Germinal center (tissue), 1 donor: ENCODE results near the gene M6PR.
A peak's percentile ranks its signal among the peaks of the same experiment; 100 is the strongest.
"Not testable (repeated sequence)": the region's sequence is repeated elsewhere in the genome, so short reads cannot be mapped to it uniquely, and the experiment has no call there.

Experiments
- DNase-seq: peaks from one replicate; pipeline ENCODE4 v3.0.0; 2012; ENCODE audit warnings: mixed read lengths, low spot score

The M6PR gene

GRCh38 chr12:8950702-8951478 lies 1.4 kb upstream of the M6PR start:
- no peak for DNase-seq

DNA sequence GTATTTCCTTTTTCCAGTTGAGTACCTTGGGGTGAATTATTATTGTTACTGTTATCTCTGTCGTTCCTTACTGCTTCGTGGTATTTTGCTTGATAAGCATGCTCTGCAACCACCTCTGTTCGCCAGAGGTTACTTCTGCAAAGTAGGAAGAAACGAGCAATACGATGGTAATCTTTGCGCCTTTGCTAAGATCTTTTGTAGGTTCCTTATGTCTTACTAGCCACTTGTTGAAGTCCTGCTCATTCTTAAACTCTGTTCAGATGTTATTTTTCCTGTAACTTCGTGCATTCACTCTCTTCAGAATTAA lies 729 bp upstream of the M6PR start:
- DNase-seq = no peak

DNA sequence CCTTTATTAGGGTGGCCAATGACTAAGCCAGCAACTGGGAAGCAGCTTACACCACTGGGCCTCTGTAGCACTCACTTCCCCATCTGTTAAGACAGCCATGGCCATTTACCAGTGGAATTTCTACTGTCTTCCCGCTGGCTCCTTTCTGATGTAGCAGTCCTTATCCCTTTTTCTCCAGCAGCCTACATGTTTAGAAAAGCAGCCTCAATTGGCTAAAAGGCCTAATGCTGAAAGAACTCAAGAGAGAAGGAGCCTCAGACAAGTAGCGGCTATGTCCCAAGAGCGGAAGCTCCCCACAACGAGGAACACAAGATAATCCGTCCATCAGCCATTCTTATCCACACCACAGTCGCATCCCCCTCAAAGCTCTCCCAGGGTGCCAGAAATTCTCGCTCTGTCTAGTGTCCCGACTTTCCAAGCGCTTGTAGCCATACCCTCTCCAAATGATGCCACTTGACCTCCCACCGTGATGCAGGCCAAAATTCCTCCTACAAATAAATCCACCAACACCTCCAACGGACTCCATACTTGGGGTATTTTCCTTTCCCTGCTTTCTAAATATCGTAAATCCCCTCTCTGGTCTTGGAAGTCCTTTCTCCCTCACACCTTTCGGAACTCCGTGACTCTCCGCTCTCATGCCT lies 624 bp downstream of the M6PR start:
- peak; percentile 22 for DNase-seq

- peak; percentile 16 for DNase-seq
Observed at GRCh38 chr12:8947737-8948136, 1.7 kb downstream of the M6PR start.

- DNase-seq = no peak
Observed at GRCh38 chr12:8946733-8947132, 2.7 kb downstream of the M6PR start.

GRCh38 chr12:8943565-8944186 lies 5.8 kb downstream of the M6PR start:
- DNase-seq = no peak

- no peak for DNase-seq
Observed at GRCh38 chr12:8941691-8942478, 7.6 kb downstream of the M6PR start.

- not testable (repeated sequence) for DNase-seq
Observed at GRCh38 chr12:8937842-8938442, 11.5 kb downstream of the M6PR start.

GRCh38 chr12:8936735-8937134 lies 12.7 kb downstream of the M6PR start:
- no peak for DNase-seq

GRCh38 chr12:8934080-8934479 lies 15.4 kb downstream of the M6PR start:
- not testable (repeated sequence) for DNase-seq

GRCh38 chr12:8932464-8932863 lies 17.0 kb downstream of the M6PR start:
- not testable (repeated sequence) for DNase-seq

DNA sequence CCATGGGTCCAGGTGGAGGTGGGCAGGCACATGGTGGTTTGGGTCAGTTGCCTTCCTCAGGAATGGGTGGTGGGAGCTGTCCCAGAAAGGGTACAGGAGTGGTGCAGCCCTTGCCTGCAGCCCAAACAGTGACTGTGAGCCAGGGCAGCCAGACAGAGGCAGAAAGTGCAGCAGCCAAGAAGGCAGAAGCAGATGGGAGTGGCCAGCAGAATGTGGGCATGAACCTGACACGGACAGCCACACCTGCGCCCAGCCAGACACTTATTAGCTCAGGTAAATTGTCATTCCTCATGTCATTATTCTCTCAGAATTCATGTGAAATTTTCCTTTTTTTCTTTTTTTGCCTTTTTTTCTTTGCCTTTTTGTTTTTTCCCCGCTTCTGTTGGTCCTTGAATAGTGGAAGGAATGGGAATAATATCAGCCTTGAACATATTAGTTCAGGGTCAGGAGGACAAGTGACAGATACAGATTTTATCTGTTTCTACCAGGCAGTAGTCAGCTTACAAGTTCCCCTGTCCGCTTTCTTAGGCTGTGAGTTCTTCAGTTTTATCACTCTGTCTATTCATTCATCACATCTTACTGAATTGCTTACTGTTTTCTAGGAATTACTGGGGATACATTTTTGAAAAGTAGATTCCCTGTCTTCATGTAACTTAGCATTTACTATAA lies 18.7 kb downstream of the M6PR start:
- DNase-seq = not testable (repeated sequence)

DNA sequence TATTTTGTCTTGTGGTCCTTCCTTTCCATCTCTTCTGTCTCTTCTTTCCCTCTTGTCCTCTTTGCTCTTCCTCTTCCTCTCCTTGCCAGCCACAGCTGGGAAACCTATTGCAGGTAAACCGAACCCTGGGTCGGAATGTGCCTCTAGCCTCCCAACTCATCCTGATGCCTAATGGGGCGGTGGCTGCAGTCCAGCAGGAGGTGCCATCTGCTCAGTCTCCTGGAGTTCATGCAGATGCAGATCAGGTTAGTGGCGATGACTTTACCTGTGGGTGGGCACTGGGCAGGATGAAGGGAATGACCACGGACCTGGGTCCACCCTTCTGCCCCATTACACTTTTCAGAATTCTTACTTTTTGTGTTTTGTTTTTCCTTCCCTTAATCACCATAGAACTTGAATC lies 26.9 kb downstream of the M6PR start:
- no peak for DNase-seq

- not testable (repeated sequence) for DNase-seq
Observed at GRCh38 chr12:8919643-8920042, 29.8 kb downstream of the M6PR start.

GRCh38 chr12:8917751-8918150 lies 31.7 kb downstream of the M6PR start:
- DNase-seq = no peak

DNA sequence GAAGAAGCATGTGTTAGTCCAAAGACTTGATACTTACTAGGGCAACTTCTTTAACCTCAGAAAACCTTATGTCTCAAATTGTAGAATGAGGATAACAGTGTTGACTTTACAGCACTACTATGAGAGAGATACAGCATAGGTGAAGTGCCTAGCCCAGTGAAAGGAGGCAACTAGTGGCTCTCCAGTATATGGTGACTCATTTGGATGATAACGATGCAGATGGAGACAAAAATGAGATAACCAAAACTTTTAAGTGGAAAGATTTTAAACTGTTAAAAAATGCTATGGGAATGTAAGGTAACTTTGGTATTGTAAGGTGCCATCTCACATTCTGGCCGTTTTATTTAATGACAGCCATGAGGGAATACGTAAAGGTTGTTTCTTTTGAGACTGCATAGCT lies 32.4 kb downstream of the M6PR start:
- no peak for DNase-seq

GRCh38 chr12:8916154-8916553 lies 33.3 kb downstream of the M6PR start:
- DNase-seq = no peak

DNA sequence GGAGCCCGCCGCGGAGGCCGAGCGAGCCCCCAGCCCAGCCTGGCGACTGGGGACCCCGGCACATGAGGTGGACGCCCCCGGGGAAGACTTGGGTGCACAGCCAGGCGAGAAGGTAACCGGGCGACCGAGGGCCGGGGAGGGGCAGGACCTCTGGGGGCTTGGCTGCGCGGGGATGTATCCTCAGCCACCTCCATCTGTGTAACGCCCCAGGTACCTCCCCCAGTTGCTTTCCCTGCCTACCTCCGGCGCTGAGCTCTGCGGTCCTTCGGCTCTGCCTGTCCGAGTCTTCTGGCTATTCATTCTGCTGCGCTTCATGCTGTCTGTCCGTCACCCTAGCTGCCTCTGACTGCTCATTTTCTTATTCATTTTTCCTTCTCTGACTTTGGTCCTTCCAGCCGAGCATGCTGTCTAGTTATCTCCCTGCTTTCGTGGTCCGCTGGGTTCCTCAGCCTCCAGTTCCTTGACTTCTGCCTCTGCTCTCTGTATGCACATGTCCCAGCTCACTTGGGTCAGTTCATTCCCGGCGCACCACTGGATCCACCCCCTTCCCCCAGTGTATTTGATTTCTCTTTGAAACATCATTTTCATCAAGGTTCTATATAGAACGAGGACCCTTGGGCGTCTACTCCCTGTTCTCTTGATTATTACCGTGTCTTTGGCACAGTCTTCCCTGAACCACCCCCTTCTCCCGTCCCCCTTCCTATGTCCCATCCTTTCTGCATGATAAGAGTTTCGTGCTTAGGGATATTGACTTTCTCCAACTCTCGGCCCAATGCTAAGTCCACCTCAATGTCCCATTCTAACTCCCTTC lies 34.5 kb downstream of the M6PR start:
- DNase-seq = peak; percentile 77

DNA sequence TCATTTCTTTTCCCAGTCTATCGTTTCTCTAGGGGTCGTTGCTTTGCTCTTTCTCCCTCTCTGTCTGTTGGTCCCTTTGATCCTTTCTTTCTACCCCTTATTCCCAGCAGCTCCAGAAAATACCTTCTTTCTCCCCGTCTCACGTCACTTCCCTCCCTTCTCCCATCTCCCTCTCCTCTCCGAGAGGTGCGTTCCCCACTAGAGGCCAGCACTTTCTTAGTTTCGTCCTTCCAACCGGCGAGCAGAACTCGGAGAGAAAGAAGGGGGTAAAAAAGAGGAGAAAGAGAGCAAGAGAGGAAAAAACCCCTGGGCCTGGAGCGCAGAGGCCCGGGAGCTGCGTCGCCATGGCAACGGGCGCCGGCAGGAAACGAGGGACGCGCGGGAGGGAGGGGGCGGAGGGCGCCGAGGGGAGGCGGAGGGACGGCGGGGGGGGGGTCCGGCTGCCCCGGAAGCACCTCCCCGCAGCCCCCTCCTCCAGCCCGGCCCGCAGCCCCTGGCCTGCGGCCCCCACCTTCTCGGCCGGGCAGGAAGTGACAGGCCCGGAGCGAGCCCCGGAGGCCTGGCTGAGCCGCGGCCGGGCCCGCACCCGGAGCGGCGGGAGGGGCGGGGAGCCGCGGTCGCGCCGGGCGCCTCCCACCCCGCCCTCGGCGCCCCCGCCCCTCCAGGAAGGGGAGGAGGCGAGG lies 35.3 kb downstream of the M6PR start, which contains the start of gene PHC1:
Gene PHC1, plus strand, starts transcription at position 477 of the 683 bp plus-strand sequence. CDS start 3,169 bp downstream, outside the sequence.
- DNase-seq = peak; percentile 85

DNA sequence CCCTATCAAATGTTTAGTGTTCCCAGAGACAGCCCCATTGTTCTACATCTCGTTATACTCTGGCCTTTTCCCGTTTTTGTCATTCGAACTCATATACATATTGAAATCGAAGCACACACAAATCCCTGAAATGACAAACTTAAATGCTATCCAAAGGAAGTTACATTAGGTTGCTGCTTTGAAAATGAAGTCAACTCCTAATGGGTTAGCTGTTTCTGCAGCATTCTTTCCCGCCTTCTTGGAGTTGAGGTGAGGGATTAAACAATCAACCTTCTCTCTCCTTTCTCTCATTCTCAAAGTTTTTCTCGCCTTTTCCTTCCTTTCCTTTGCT lies 35.8 kb downstream of the M6PR start:
- DNase-seq = no peak
